Testis (tissue), 2 donors: ENCODE measurements around the gene NDUFV3.

Experiments used
- CTCF ChIP-seq, 3 experiments: fragments of 450-650 bp in 2 of 3; fragments of 200-600 bp in 1 of 3; sonication (generic) in 1 of 3; IDR thresholded peaks; one replicate each; pipeline ENCODE4 v1.5.1; 2016 to 2019; ENCODE audit warnings: antibody characterized with exemption in 3 of 3, mild to moderate bottlenecking in 2 of 3, moderate library complexity in 1 of 3
- POLR2A ChIP-seq: fragments of 450-650 bp; IDR thresholded peaks from one replicate; pipeline ENCODE4 v1.6.1; 2017; ENCODE audit warnings: antibody characterized with exemption, mild to moderate bottlenecking, moderate library complexity

DNA sequence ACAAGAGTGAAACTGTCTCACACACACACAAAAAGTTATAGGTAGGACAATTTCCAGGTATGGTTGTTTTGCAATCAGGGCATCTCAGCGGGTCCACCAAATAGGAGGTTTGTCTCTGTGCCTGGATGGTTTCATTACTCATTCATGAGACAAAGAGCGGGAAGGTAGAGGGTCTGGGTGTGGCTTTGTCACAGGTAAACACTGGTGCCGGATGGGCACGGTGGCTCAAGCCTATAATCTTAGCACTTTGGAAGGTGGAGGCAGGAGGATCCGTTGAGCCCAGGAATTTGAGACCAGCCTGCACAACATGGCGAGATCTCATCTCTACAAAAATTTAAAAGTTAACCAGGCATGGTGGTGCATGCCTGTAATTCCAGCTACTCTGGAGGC is 48.6 kb downstream of the NDUFV3 start:
- TF ChIP-seq CTCF (IDR thresholded peaks at IDR 0.05) (no peak), POLR2A (no peak)
